Measurements from ENCODE around the gene CFAP65.

CFAP65 gene

DNA sequence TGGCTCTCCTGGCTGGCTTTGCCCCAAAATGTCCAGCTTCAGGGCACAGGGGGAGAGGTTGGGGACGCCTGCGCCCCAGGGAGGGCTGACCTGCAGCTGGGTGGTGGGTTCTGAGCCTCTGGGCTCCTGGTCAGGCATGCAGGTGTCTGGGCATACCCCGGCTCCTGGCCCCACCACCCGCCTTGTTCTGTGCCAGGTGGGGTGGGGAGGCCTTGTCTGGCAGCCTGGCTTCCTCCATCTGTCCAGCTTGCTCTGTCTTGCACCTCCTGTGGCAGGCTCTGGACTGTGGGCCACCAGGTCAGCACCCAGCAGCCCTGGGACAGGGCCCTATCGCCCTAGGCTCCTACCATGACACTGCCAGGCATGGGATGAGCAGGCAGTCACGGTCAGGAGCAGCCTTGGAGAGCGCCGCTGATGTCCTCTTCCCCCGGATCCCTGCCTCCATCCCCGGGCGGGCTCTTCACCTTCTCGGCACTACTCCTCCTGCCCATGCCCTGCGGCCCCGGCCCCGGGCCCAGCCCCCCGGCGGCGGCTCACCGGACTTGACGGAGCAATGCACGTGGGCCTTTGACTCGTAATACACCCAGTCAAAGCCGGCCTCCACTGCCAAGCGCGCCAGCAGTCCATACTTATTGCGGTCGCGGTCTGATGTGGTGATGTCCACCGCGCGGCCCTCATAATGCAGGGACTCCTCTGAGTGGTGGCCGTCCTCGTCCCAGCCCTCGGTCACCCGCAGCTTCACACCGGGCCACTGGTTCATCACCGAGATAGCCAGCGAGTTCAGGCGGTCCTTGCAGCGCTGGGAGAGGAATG is 15.8 kb upstream of the CFAP65 start:
- TF ChIP-seq, protein P1, sequence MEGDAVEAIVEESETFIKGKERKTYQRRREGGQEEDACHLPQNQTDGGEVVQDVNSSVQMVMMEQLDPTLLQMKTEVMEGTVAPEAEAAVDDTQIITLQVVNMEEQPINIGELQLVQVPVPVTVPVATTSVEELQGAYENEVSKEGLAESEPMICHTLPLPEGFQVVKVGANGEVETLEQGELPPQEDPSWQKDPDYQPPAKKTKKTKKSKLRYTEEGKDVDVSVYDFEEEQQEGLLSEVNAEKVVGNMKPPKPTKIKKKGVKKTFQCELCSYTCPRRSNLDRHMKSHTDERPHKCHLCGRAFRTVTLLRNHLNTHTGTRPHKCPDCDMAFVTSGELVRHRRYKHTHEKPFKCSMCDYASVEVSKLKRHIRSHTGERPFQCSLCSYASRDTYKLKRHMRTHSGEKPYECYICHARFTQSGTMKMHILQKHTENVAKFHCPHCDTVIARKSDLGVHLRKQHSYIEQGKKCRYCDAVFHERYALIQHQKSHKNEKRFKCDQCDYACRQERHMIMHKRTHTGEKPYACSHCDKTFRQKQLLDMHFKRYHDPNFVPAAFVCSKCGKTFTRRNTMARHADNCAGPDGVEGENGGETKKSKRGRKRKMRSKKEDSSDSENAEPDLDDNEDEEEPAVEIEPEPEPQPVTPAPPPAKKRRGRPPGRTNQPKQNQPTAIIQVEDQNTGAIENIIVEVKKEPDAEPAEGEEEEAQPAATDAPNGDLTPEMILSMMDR (conservative IDR thresholded peaks at IDR 0.05; ENCODE audit: low read depth, low read length), result no peak
- DNase-seq (ENCODE audit: low read depth), result no peak
- no peak overlapping the region for H3K4me3 ChIP-seq (ENCODE audit: low read depth, low read length)

DNA sequence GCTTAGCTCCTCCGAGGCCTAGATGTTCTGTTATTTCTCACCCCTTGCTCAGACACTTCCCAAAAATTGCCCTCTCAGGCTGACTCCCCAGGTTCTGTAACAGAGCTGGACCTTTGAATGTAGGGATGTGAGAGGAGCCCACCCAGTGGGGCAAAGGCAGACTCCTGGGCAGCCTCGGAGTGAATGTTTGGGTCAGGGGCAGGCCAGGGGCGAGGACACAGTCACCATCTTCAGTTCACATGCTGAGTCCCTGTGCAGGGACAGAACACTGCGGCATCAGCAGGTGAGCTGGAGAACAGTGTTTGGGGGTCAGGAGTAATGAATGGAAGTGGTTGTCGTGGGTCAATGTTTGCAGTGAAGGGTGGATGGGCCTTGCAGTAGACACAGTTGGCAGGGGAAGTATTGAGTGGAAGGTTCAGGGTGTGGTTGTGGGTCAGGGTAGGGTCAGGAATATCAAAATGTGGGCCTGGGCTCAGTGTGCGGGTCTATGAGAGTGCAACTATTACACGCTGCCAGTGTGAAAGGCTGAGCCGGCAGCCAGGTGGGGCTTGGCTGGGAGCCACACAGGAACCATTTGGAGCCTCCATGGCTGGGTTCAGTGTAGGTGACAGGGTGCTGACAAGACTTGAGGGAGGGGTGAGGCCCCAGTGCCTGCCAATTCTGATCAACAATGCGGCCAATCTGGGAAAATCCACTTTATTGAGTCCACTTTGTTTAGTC is 15.0 kb upstream of the CFAP65 start:
- TF ChIP-seq, protein P1 (conservative IDR thresholded peaks at IDR 0.05; ENCODE audit: low read depth, low read length), result no peak
- no peak for DNase-seq (ENCODE audit: low read depth)
- no peak overlapping the region for H3K4me3 ChIP-seq (ENCODE audit: low read depth, low read length)

DNA sequence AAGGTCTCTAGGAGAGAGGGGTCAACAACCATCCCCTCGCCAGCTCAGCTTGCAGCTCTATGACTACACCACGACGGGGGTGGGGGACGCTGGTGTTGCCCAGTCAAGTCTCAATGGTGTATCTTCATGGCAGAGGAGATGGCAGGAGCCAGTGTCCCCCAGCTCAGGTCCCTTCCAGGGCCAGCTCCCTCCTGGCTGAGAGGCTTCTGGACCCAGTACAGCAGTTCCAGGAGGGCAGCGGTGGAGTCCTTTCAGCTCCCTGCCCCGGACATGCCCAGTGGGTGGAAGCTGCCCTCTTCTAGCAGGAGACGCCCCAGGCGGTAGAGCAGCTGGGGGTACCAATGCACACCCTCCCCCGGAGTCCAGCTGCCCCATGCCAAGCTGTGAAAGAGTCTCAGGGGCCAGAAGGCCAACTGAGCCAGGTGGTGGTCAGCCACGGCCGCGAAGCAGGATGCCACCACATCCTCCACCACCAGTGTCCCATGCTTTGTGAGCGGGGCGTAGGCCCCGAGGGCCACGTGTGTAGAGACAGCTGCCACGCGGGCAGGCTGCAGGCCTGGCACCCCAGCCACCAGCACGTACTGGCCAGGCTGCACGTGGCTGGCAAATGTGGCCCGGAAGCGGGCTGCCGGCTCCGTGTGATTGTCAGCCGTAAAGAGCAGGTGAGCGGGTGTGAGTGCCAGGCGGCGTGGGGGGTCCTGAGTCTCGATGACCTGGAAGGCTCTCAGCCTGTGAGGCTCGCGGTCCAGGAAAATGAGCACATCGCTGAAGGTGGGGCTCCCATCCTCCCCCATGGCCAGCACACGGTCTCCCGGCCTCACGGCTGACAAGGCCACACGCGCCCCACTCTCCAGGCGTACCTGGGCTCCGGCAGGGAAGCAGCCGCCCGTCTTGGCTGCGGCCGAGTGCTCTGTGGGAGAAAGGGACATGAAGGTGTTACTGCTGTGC is 13.9 kb upstream of the CFAP65 start:
- DNase-seq (ENCODE audit: low read depth), result no peak
- TF ChIP-seq, protein P1 (conservative IDR thresholded peaks at IDR 0.05; ENCODE audit: low read depth, low read length), result no peak
- no peak overlapping the region for H3K4me3 ChIP-seq (ENCODE audit: low read depth, low read length)

DNA sequence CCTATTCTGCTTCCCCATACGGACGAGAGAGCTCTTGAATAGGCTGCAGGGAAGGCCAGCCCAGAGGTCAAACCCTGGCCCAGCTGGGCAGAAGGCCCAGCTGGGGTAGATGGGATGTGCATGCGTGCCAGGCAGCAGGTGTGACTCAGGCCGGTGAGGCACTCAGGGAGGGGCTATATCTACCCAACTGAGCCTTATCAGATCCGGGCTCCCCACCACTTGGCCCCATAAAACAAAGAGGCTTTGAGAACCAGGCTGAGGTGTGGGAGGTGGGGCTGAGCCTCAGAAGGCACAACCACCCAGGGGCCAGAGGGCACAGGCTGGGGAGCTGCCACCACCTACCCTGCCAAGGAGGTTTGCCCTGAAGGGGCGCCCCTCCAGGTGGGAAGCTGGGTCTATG is 8.0 kb upstream of the CFAP65 start:
- no peak overlapping the region for H3K4me3 ChIP-seq (ENCODE audit: low read depth, low read length)
- DNase-seq (ENCODE audit: low read depth), result no peak
- TF ChIP-seq, protein P1 (conservative IDR thresholded peaks at IDR 0.05; ENCODE audit: low read depth, low read length), result no peak

DNA sequence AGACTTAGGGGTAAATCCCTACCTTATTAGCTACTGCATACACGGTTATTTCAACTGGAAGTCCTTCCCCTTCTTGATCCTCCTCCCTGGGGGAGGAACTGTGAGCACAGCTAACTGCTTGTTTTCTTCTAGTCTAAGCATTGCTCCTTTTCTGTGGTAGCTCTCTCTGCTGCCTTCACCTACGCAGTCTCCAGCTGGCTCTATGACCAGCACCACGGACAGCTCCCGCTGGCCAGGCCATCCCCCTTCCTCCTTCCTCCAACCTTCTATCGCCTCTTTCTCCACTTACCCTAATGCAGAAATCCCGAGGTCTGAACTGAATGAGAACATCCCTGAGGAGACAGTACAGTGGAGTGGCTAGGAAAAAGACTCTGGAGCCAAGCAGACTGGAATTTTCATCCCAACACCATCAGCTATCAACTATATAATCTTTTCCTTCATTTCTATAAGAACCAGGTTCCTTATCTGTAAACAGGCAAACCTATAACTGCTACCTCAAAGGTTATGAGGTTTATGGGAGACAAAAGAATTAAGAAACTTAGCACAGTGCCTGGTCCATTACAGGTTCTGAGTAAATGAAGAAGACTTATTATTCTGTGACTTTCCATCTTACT is 4.7 kb upstream of the CFAP65 start:
- H3K4me3 ChIP-seq (ENCODE audit: low read depth, low read length), result no peak overlapping the region
- TF ChIP-seq, protein P1 (conservative IDR thresholded peaks at IDR 0.05; ENCODE audit: low read depth, low read length), result no peak
- DNase-seq (ENCODE audit: low read depth), result peak; percentile 56

DNA sequence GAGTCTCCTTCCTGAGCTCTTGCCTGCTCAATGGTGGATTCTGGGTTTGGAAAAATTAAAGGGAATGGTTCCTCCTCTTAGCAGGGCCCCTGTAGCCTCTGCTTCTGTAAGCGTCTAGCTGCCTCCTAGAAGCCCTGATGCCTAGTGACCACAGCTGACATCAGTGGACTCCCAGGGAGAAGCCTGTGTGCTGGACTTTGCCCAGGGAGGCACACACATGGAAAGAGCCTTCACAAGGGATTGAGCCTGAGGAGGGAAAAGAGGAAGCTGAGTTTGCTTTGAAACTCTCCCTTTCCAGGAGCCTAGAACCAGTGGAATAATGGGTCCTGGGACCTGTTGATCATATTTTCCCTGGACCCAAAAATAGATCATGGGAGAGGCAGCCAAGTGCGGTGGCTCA is 1.4 kb upstream of the CFAP65 start:
- no peak for DNase-seq (ENCODE audit: low read depth)
- H3K4me3 ChIP-seq (ENCODE audit: low read depth, low read length), result no peak overlapping the region
- TF ChIP-seq, protein P1 (conservative IDR thresholded peaks at IDR 0.05; ENCODE audit: low read depth, low read length), result no peak
